ELF-1 (cell line): Measurements from ENCODE around the gene ATP1A3.

Source experiments
- DNase-seq: peaks from one replicate; pipeline ENCODE4 v3.0.0-alpha.2; 2016; ENCODE audit warnings: low read depth, low spot score

ATP1A3 gene

GRCh38 chr19:41987141-41987860 is 6.7 kb downstream of the ATP1A3 start:
- no peak for DNase-seq

GRCh38 chr19:41984961-41985360 is 9.1 kb downstream of the ATP1A3 start:
- no peak for DNase-seq

DNA sequence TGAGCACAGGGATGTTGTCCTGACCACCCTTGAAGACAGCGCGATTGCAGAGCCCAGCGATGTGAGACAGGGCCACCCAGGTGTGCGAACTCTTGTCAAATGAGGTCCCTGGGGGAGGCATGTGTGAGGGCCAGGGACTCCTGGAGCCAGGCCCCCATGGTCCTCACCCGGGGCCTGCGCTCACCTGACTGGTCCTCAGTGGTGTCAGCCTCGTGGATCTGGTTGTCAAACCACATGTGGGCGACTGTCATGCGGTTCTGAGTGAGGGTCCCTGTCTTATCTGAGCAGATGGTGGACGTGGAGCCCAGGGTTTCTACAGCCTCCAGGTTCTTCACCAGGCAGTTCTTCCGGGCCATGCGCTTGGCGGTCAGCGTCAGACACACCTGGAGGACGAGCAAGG is 12.3 kb downstream of the ATP1A3 start:
- DNase-seq = no peak

DNA sequence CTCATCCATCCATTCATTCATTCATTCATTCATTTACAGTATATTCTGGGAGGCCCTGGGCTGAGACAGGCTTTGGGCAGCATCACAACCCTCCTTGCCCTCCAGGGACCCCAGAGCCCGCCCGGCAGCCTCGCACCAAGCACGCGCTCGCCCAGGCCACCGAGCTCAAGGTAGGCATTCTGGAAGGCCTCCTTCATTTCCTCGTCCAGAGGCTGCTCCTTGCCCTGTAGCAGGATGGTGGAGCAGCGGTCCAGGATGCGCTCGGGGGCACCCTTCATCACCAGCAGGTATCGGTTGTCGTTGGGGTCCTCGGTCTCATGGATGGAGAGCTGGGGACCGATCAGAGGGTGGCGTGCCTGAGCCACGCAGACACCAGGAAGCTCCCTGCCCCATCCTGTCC is 15.6 kb downstream of the ATP1A3 start:
- no peak for DNase-seq

GRCh38 chr19:41977916-41978315 is 16.1 kb downstream of the ATP1A3 start:
- no peak for DNase-seq

DNA sequence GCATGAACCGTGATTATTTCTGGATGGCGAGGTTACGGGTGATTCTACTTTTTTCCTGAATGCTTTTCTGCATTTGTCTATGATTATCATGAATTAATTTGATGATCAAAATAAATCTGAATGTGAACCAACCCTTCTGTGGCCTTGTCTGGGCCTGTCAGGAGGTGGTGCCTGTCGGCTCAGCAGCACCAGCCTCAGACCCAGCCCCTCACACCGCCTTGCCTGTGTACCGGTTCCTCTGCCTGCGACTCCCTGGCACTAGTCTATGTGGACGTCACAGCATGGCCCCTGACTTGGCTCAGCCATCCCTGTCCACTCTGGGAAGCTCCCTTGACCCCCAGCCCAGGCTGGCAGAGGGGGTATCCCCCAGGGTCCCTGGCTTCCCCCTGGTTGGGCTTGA is 19.4 kb downstream of the ATP1A3 start:
- no peak for DNase-seq

GRCh38 chr19:41971363-41971762 is 22.7 kb downstream of the ATP1A3 start:
- DNase-seq = no peak

DNA sequence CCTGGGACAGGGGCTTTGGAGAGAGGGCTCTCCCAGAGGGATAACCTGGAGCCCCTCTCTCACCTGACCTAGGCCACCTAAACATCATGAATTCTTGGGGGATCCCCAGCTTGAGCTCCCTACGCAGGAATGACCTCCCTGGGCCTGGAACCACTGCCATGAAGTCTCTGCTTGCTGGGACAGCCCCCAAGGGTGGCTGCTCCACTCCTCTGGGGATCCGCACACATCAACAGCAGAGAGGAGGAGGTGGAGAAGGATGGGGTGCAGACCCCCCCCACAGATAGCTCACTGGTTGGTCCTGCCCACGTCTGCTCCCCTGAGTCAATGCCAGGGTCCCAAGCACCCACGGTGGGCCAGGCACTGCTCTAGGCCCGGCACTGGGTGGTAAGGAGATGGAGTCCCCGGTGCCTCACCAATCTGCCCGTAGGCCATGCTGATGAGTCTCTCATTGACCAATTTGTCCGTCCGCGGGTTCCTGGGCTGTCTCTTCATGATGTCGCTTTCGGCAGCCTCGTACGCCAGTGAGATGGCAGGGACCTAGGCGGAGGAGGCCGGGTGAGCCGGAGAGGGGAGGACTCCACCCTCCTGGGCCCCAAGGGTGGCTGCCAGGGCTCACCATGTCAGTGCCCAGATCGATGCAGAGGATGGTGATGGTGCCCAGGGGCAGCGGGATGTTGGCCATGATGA is 24.1 kb downstream of the ATP1A3 start:
- DNase-seq = no peak

GRCh38 chr19:41968751-41969595 is 25.1 kb downstream of the ATP1A3 start:
- no peak for DNase-seq

- DNase-seq = no peak
Measured at GRCh38 chr19:41967054-41967783, 26.8 kb downstream of the ATP1A3 start.

DNA sequence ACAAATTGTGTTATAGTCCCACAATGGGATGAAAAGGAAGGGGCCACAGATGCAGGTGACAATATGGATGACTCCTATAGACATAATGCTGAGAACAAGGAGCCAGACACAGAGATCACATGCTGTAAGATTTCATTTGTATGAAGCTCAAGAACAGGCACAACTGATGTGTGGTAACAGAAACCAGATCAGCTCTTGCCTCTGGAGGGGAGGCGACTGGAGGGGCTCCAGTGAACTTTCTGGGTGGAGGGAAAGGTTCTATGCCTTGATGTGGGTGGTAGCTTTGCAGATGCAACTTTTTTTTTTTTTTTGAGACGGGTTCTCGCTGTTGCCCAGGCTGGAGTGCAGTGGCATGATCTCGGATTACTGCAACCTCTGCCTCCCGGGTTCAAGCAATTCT is 28.9 kb downstream of the ATP1A3 start:
- no peak for DNase-seq

DNA sequence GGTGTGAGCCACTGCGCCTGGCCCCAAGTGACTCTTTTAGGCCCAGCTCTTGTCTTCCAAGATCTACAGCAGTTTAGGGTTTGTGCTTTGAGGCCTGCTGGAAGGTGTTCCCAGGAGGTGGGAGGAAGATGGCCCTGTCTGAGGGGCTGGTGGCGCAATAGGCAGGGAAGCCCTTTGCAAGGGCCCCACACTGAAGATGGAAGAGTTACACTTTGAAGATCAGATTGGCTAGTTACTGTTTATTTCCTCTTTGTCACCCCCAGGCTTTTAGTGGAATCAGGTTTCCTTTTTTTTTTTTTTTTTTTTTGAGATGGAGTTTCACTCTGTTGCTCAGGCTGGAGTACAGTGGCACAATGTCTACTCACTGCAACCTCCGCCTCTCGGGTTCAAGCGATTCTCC is 33.1 kb downstream of the ATP1A3 start:
- peak; percentile 24 for DNase-seq

DNA sequence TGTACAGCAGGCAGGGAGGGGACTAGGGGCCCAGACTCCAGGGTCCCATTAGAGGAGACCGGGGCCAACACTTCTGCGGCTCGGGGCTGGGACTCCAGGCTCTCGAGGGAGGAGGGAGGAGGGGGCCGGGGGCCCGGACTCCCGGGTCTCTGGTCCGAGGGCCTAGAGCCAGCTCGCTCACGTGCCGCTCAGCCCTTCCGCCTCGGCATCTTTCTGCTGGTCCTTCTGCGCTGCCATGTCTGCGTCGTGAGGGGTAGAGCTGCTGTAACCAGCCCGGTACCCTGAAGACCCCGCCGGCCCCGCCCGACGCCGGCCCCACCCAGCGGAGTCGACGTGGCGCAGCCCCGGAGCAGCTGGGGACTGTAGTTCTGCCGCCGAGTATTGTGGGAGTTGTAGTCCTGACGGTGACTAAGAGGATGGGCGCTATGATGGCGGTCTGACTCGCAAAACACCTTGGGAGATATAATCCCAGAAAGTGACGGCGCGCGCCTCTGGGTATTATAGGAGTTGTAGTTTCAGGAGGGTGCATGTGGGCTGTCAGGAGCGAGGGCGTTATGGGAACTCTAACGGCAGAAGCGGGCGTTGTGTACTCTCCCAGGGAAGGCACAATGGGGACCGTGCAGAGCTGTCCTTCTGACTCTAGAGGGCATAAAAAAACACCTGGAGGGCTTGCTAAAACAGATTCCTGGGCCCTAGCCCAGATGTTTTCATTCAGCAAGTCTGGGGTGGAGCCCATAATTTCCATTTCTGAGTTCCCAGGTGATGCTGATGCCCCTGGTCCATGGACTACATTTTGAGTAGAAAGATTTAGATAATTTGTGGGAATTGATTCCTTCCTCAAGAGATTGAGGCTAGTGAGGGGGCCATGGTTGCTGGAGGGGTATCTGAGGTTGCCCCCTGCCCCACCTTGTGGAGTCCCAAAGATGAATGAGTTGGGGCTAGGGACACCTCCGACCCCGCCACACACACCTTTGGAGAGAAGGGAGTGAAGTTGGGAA is 34.7 kb downstream of the ATP1A3 start, which contains the start of gene RABAC1:
Gene RABAC1 (minus strand): TSS at position 266 of the 998 bp plus-strand sequence. CDS start 29 bp downstream, at position 237.
- peak; percentile 96 for DNase-seq

DNA sequence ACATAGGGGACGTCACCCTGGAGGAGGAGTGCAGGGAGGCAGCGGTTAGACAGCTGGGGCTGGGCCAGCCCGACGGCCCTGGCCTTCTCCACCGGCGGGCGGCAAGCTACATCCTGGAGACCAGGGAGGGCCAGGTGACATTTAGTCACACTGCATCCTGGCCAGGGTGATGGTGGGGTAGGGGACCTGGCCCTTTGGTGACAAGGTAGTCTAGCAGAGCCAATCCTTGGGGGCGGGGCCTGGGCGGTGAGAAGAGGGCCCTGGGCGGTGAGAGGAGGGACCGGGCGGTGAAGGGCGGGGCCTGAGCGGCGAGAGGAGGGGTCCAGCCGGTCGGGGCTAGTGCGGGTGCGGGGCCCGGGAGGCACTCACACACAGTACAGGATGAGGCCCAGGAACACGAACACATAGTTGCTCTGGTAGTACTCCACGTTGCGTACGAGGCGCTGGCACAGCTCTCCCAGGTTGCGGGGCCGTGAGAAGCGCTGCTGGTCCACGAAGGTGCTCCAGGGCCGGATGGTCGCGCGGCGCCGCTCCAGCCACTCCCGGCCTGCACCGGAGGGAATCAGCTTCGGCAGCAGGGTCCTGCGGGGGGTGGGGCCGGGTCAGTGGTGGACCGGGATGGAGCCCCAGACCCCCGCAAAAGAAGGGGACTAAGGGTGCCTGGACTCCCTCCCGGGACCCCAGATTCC is 35.5 kb downstream of the ATP1A3 start:
- peak; percentile 92 for DNase-seq

DNA sequence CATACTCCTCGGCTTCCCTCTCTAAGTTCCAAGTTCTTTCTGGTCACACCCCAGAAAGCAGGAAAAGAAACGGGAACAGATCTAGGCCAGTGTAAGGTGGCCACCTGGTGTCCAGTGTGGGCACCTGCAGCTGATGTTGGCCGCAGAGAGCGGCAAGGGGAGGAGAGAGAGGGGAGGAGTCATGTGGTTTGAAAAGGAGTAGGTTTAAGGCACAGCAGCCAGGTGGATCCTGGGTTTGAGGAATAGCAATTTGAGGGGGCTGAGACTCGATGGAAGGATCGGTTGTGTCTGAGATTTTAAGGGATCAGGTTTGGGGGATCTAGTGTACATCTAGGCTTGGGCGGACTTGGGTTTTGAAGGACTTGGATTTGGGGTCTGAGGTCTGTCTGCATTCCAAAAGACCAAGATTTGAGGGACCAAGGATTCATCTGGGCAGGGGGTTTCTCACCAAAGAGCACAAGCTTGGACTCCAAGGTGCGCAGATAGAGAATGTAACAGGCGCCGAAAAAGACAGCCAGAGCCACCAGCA is 36.1 kb downstream of the ATP1A3 start:
- peak; percentile 94 for DNase-seq

GRCh38 chr19:41957161-41957837 is 36.7 kb downstream of the ATP1A3 start:
- DNase-seq = no peak

DNA sequence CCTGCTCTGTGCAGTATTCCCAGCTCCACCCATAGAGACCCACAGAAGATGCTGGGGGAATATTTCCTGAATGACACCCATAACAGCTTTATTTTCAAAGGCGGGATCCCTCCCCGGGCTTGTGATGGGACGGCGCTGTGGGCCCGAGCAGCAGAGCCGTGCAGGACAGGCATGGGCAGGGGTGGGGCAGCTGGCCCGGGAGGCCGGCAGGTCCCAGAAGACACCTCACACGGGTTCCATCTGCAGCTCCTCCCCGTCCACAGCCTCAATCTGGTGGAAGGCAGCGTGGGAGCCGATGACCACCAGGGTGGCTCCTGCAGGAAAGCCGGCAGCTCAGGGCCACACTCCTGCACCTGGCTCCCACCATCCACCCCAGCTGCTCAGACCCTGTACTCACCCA is 37.4 kb downstream of the ATP1A3 start:
- DNase-seq = no peak

DNA sequence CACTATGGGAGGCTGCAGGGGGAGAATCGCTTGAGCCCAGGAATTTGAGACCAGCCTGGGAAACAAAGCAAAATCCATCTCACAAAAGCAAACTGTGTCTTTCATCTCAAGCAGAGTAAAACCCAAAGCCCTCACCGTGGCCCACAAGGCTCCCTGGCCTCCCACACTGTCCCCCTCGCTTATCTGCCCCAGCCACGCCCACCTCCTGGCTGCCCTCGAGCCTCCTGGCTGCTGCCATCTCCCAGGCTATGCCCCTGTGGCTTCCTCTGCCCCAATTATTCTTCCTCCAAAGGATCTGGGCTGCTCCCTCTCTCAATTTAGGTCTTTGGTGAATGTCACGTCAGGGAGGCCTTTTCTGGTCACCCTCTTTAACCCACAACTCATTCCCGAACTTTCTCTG is 38.5 kb downstream of the ATP1A3 start:
- DNase-seq = no peak

DNA sequence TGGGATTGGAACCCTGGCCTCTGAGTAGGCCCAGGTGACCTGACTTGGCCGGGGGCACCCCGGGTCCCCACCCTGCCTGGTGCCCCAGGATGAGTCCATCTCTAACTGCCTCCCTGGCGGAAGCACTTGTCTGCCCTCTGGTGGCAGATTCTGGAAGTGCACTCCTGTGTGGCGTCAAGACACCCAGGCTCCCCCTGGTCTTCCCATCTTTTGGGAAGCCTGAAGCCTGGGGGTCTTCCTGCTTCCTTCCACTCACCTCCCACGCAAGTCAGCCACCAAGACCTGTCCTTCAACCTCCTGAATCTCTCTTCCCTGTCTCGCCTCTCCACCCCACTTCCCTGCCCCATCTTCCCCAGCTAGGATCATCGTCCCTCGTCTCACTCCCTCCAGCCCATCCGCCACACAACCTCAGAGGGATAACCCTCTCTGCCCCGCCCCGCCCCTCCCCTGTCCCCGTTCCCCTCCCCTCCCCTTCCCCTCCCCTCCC is 42.3 kb downstream of the ATP1A3 start:
- DNase-seq = peak; percentile 90
